Muscle layer of colon (tissue), 2 donors: ENCODE results near the gene MYO3A.

Experiments used
- H3K27ac ChIP-seq: one replicate; pipeline ENCODE4 v1.7.0; 2013; ENCODE audit warnings: low read depth, mild to moderate bottlenecking, low read length, moderate library complexity
- H3K27me3 ChIP-seq, 2 donors: one replicate each; pipeline ENCODE4 v1.7.0; 2013; ENCODE audit warnings: low read length in 2 of 2, mild to moderate bottlenecking in 2 of 2; ENCODE audit not compliant: insufficient read depth in 2 of 2, control insufficient read depth in 1 of 2
- H3K36me3 ChIP-seq: one replicate; pipeline ENCODE4 v1.7.0; 2013; ENCODE audit warnings: mild to moderate bottlenecking, low read length; ENCODE audit not compliant: insufficient read depth
- H3K4me1 ChIP-seq: one replicate; pipeline ENCODE4 v1.7.0; 2013; ENCODE audit warnings: mild to moderate bottlenecking, low read length; ENCODE audit not compliant: insufficient read depth
- H3K4me3 ChIP-seq, 2 donors: one replicate each; pipeline ENCODE4 v1.7.0; 2013; ENCODE audit warnings: low read length in 2 of 2, low read depth in 1 of 2, mild to moderate bottlenecking in 1 of 2, moderate library complexity in 1 of 2
- H3K9ac ChIP-seq: one replicate; pipeline ENCODE4 v1.7.0; 2013; ENCODE audit warnings: low read length
- H3K9me3 ChIP-seq: one replicate; pipeline ENCODE4 v1.7.0; 2013; ENCODE audit warnings: mild to moderate bottlenecking, low read length
- donor health status: abdominal sarcoma.
- donor health status: Adenocarcinoma of cecum.

Gene MYO3A

GRCh38 chr10:26215396-26215934 lies 281.4 kb downstream of the MYO3A start:
- no peaks in the 10 kb centered on the region for H3K4me1 ChIP-seq
- no peak overlapping the region for H3K4me3 ChIP-seq
- H3K27me3 ChIP-seq: peaks cover 58 to 78% of the 10 kb centered on the region in 2 donors
- no peaks in the 10 kb centered on the region for H3K36me3 ChIP-seq
- H3K9me3 ChIP-seq: no peaks in the 10 kb centered on the region
- H3K27ac ChIP-seq: no peak overlapping the region
- no peak overlapping the region for H3K9ac ChIP-seq

GRCh38 chr10:26215935-26216584 lies 282.0 kb downstream of the MYO3A start:
- no peak overlapping the region for H3K4me3 ChIP-seq
- H3K27ac ChIP-seq: no peak overlapping the region
- H3K36me3 ChIP-seq: no peaks in the 10 kb centered on the region
- no peak overlapping the region for H3K9ac ChIP-seq
- H3K4me1 ChIP-seq: no peaks in the 10 kb centered on the region
- peaks cover 62 to 81% of the 10 kb centered on the region in 2 donors for H3K27me3 ChIP-seq
- no peaks in the 10 kb centered on the region for H3K9me3 ChIP-seq

- H3K4me3 ChIP-seq: no peak within 1 kb of the TSS
- H3K9ac ChIP-seq: no peak within 1 kb of the TSS
- H3K4me1 ChIP-seq: no peaks in the 10 kb centered on the region
- H3K27me3 ChIP-seq: peaks cover 62 to 85% of the 10 kb centered on the region in 2 donors
- no peaks in the 10 kb centered on the region for H3K36me3 ChIP-seq
- no peak within 1 kb of the TSS for H3K27ac ChIP-seq
- H3K9me3 ChIP-seq: no peaks in the 10 kb centered on the region
Observed at GRCh38 chr10:26216585-26217395, 282.8 kb downstream of the MYO3A start, which contains the start of gene GAD2. Gene GAD2 (plus strand): TSS chr10:26216774. CDS start chr10:26216810, 36 bp downstream.

- no peaks in the 10 kb centered on the region for H3K36me3 ChIP-seq
- H3K9ac ChIP-seq: no peak overlapping the region
- H3K4me1 ChIP-seq: no peaks in the 10 kb centered on the region
- H3K27me3 ChIP-seq: peaks cover 66 to 81% of the 10 kb centered on the region in 2 donors
- H3K27ac ChIP-seq: no peak overlapping the region
- no peak overlapping the region for H3K4me3 ChIP-seq
- H3K9me3 ChIP-seq: no peaks in the 10 kb centered on the region
Observed at GRCh38 chr10:26217396-26218086, 283.5 kb downstream of the MYO3A start.

GRCh38 chr10:26219676-26220075 lies 285.6 kb downstream of the MYO3A start:
- no peak overlapping the region for H3K9ac ChIP-seq
- no peaks in the 10 kb centered on the region for H3K36me3 ChIP-seq
- no peaks in the 10 kb centered on the region for H3K9me3 ChIP-seq
- no peak overlapping the region for H3K4me3 ChIP-seq
- peaks cover 49 to 62% of the 10 kb centered on the region in 2 donors for H3K27me3 ChIP-seq
- H3K4me1 ChIP-seq: no peaks in the 10 kb centered on the region
- no peak overlapping the region for H3K27ac ChIP-seq

- Histone ChIP-seq H3K9me3 (no peaks in the 10 kb centered on the region), H3K4me3 (no peak overlapping the region), H3K4me1 (no peaks in the 10 kb centered on the region), H3K27me3 (peaks cover 42 to 51% of the 10 kb centered on the region in 2 donors), H3K36me3 (no peaks in the 10 kb centered on the region), H3K27ac (no peak overlapping the region), H3K9ac (no peak overlapping the region)
Observed at GRCh38 chr10:26220901-26221300, 286.9 kb downstream of the MYO3A start.

GRCh38 chr10:26221541-26221940 lies 287.5 kb downstream of the MYO3A start:
- Histone ChIP-seq H3K4me1 (no peaks in the 10 kb centered on the region), H3K27me3 (peaks cover 39 to 45% of the 10 kb centered on the region in 2 donors), H3K27ac (no peak overlapping the region), H3K36me3 (no peaks in the 10 kb centered on the region), H3K9ac (no peak overlapping the region), H3K9me3 (no peaks in the 10 kb centered on the region), H3K4me3 (no peak overlapping the region)

- Histone ChIP-seq H3K27me3 (peaks cover 33 to 34% of the 10 kb centered on the region in 2 donors), H3K9ac (no peak overlapping the region)
Observed at GRCh38 chr10:26222563-26222962, 288.5 kb downstream of the MYO3A start.

GRCh38 chr10:26225322-26225721 lies 291.3 kb downstream of the MYO3A start:
- Histone ChIP-seq H3K36me3 (no peaks in the 10 kb centered on the region), H3K27me3 (peaks cover 13 to 14% of the 10 kb centered on the region in 2 donors), H3K4me1 (no peaks in the 10 kb centered on the region), H3K9ac (no peak overlapping the region), H3K9me3 (no peaks in the 10 kb centered on the region), H3K4me3 (no peak overlapping the region), H3K27ac (no peak overlapping the region)

More at GRCh38 chr10:26222563-26222962, 288.5 kb downstream of the MYO3A start:
- H3K36me3 ChIP-seq: no peaks in the 10 kb centered on the region
- no peak overlapping the region for H3K27ac ChIP-seq
- H3K9me3 ChIP-seq: no peaks in the 10 kb centered on the region
- no peak overlapping the region for H3K4me3 ChIP-seq
- H3K4me1 ChIP-seq: no peaks in the 10 kb centered on the region

GRCh38 chr10:26227786-26228185 lies 293.8 kb downstream of the MYO3A start:
- Histone ChIP-seq H3K27me3 (no peaks in the 10 kb centered on the region), H3K4me1 (no peaks in the 10 kb centered on the region), H3K9me3 (no peaks in the 10 kb centered on the region)

GRCh38 chr10:26232174-26232573 lies 298.1 kb downstream of the MYO3A start:
- H3K27me3 ChIP-seq: no peaks in the 10 kb centered on the region
- no peaks in the 10 kb centered on the region for H3K36me3 ChIP-seq
- no peak overlapping the region for H3K4me3 ChIP-seq
- H3K27ac ChIP-seq: no peak overlapping the region
- H3K9me3 ChIP-seq: no peaks in the 10 kb centered on the region
- H3K4me1 ChIP-seq: no peaks in the 10 kb centered on the region
- no peak overlapping the region for H3K9ac ChIP-seq

More at GRCh38 chr10:26227786-26228185, 293.8 kb downstream of the MYO3A start:
- no peak overlapping the region for H3K9ac ChIP-seq
- no peak overlapping the region for H3K27ac ChIP-seq
- H3K36me3 ChIP-seq: no peaks in the 10 kb centered on the region
- H3K4me3 ChIP-seq: no peak overlapping the region
